ENCODE data around the gene AGR2.
"Not testable (repeated sequence)": the region's sequence is repeated elsewhere in the genome, so short reads cannot be mapped to it uniquely, and the experiment has no call there.

AGR2 gene

GRCh38 chr7:16804674-16805439 is at the start of gene AGR2:
Gene AGR2, minus strand, starts transcription at chr7:16804999. Its CDS starts 3,203 bp downstream, at chr7:16801796.
- no peak for DNase-seq (ENCODE audit: low read depth)

- DNase-seq (ENCODE audit: low read depth) = not testable (repeated sequence)
Measured at GRCh38 chr7:16853189-16853588, 48.4 kb upstream of the AGR2 start.

DNA sequence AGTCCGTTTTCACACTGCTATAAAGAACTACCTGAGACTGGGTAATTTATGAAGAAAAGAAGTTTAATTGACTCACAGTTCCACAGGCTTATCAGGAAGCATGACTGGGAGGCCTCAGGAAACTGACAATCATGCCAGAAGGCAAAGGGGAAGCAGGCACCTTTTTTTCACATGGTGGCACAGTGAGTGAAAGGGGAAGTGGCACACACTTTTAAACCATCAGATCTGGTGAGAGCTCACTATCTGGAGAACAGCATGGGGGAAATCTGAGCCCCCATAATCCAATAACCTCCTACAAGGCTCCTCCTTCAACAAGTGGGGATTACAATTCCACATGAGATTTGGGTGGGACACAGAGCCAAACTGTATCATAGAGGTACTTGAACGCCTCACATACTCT is 47.0 kb upstream of the AGR2 start:
- no peak for DNase-seq (ENCODE audit: low read depth)

- DNase-seq (ENCODE audit: low read depth) = no peak
Measured at GRCh38 chr7:16850614-16851466, 46.0 kb upstream of the AGR2 start.

GRCh38 chr7:16849296-16850148 is 44.7 kb upstream of the AGR2 start:
- no peak for DNase-seq (ENCODE audit: low read depth)

GRCh38 chr7:16847381-16847860 is 42.6 kb upstream of the AGR2 start:
- DNase-seq (ENCODE audit: low read depth) = peak; percentile 57

DNA sequence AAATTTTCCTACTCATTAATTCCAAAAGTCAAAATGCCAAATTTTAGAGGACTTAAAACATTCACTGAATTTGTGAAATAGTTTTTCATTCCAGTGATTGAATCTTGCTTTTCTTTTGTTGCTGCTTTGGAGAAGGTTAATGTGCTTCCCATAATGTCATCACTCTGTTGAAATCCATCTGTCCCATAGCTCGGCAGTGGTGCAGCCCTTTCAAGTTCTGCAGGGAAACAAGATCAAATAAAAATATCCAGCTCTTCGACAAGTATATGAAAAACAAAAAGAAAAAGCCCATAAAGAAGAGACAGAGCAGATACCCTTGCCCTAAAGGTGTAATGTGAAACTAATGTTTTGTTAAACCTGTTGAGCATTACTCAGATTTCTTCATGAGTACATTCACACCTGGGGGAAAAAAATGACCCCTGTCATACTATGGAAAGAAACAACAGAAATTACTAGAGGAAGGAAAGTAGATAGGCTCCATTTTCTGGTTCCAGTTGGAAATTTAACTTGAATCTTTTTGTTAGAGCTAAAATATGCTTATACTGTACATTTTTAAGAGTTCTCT is 41.9 kb upstream of the AGR2 start:
- no peak for DNase-seq (ENCODE audit: low read depth)

GRCh38 chr7:16845746-16846145 is 40.9 kb upstream of the AGR2 start:
- DNase-seq (ENCODE audit: low read depth) = no peak

DNA sequence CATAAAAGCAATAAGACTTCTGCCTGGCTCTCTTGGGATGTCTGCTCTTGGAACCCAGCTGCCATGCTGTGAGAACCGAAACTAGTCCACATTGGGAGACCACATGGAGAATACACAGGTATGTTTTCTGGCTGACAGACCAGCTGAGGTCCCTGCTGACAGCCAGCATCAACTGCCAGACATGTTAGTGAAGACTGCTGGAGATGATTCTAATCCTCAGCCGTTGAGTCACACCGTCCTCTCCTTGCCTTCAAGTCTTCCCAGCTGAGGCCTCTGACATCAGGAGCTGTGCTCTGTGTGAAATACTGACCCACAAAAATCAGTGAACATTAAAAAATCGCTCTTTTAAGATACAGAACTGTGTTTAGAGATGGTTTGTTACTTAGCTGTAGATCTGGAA is 36.9 kb upstream of the AGR2 start:
- DNase-seq (ENCODE audit: low read depth) = no peak

GRCh38 chr7:16840094-16840493 is 35.3 kb upstream of the AGR2 start:
- DNase-seq (ENCODE audit: low read depth) = no peak

DNA sequence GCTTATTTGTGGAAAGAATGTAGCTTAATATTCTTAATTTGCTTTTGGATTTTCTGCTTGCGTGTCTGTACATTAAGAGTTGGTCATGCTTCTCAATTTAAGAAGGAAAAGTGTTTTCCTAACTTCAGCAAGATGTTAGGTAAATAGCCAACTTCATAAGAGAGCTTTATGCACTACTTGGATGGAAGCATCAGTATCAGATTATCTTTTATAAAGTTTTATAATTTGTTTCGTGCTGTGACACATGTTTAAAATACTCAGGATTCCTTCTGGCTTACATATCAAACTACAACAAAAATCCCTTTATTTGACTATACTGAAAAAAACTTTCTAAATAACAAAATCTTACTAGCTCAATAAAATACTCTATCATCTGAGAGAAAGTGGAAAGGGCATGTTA is 34.8 kb upstream of the AGR2 start:
- DNase-seq (ENCODE audit: low read depth) = no peak

GRCh38 chr7:16838891-16839290 is 34.1 kb upstream of the AGR2 start:
- DNase-seq (ENCODE audit: low read depth) = no peak

DNA sequence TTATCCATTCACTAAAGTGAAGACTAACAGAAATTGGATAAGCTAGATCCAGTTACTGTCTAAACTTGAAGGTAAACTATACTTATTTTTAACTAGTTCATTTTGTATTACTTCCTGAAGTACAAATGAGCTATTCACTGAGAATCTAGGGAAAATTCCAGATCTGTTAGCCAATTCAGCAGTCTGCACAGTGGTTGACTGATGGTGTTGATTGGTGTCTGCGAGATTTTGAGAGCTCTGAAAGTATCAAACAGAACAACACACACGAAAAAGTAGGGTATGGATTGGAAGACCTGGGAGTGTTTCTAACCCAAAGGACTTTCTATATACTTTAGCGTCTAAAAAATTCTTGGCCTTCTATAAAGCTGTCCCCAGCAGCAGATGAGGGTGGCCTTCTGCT is 33.6 kb upstream of the AGR2 start:
- DNase-seq (ENCODE audit: low read depth) = no peak

DNA sequence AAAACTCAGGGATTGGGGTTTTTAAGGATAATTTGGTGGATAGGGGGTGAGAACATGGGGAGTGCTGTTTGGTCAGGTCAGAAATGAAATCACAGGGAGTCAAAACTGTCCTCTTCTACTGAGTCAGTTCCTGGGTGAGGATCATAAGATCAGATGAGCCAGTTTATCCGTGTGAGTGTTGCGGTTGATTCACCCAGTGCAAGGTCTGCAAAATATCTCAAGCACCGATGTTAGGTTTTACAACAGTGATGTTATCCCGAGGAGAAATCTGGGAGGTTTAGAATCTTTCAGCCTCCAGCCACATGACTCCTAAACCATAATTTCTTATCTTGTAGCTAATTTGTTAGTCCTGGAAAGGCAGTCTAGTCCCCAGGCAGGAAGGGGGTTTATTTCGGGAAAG is 31.7 kb upstream of the AGR2 start:
- no peak for DNase-seq (ENCODE audit: low read depth)

- no peak for DNase-seq (ENCODE audit: low read depth)
Measured at GRCh38 chr7:16833373-16833772, 28.6 kb upstream of the AGR2 start.

DNA sequence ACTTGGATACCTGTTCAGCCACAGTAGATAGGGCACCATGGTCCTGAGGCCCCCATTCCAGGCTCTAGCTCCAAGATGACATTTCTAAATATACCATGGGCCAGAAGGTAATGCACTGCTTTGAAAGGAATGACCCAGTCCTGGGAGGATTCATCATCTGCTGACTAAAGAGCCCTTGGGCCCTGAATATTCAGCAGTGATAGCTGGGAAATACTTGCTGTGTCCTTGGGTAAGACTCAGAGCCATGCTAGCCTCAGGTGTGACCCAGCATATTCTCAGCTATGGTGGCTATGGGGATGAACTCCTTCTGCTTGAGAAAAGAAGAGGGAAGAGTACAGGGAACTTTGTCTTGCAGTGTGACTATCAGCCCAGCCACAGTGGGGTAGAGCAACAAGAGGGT is 21.3 kb upstream of the AGR2 start:
- DNase-seq (ENCODE audit: low read depth) = no peak

DNA sequence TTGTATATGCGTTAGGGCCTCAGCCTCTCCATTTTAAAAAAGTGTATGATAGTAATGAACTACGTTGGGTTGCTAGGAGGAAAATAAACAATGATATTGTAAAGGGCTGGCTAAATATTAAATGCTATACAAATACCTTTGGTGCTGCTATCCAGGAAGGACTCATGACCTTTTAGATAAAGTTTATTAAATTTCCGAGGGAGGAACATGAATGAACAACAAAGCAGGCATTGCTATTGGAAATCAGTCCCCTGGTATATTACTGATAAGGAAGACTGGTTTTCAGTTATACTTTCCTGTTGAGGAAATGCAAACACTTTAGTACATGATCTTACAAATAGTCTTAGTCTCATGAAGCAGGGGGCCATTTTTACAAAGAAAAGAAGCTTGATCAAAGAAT is 17.2 kb upstream of the AGR2 start:
- DNase-seq (ENCODE audit: low read depth) = no peak

DNA sequence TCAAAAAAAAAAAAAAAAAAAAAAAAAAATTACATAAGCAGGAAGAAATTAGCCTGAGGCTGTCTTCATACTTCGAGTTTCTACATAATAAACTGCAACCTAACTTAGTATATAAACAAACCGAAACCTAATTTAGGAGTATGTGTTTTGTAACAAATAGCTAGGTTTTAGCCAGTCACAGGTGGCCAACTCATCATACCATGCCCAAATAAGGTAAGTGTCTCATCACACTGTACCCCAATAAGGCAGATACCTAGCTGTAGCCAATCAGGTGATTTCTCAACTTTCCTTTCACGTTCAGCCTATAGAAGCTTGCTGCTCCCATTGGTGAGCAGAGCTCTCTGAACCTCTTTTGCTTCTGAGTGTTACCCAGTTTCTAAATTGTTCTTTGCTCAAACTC is 13.9 kb upstream of the AGR2 start:
- DNase-seq (ENCODE audit: low read depth) = no peak

GRCh38 chr7:16817536-16817935 is 12.7 kb upstream of the AGR2 start:
- no peak for DNase-seq (ENCODE audit: low read depth)

DNA sequence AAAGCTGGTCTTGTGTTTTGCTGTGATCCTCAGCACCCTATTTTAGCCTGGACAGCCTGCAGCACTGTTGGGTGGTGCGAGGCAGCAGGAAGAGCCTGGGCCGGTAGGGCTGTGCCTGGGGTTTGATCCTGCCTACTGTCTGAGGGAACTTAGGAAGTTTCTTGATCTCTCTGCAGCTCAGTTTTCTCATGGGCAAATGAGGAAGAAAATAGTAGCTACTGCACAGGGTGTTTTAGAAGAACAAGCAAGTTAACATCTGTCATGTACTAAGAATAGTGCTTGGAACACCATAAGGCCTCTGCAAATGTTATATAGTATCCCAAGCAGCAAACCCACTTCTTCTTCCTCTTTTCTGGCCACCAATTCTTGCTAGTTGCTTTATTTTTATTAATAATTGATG is 12.0 kb upstream of the AGR2 start:
- DNase-seq (ENCODE audit: low read depth) = no peak

- DNase-seq (ENCODE audit: low read depth) = no peak
Measured at GRCh38 chr7:16815001-16815400, 10.2 kb upstream of the AGR2 start.

GRCh38 chr7:16813232-16813616 is 8.4 kb upstream of the AGR2 start:
- DNase-seq (ENCODE audit: low read depth) = no peak
